ENCODE results near the gene MEF2B. TPM values are rescaled to one million over a fixed set of nuclear protein-coding genes. Genes with fewer than 3 reads are reported as not detected.
"Not testable (repeated sequence)": the region's sequence is repeated elsewhere in the genome, so short reads cannot be mapped to it uniquely, and the experiment has no call there.

MEF2B gene
- total and polyA plus RNA-seq, 7 experiments from 2014 or later = 0.27 to 6.4 (median 4.0) TPM; not detected in 1

DNA sequence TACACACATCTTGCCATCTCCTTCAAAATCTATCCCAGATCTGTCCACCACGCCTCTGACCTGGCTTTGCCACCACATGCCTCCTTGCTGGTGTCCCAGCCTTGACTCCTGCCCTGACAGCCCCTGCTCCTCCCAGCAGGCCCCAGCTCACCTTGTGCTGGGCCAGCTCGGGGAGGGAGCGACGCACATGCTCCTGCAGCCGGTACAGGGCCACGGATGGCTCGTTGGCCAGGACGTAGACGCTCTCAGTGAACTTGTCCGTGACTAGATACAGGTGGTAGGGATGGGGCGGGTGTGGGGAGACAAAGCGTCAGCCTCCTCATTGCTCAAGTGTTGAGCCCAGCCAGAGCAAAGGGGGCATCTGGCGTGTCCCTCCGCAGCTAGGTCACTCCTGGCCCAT lies 16.7 kb upstream of the MEF2B start:
- Histone ChIP-seq H3K27ac (ENCODE audit: low read depth, low read length) (no peak overlapping the region), H3K4me3 (ENCODE audit: low read length) (no peak overlapping the region), H3K36me3 (ENCODE audit: control insufficient read depth in 2 of 3, insufficient read depth in 3 of 3, low read length in 3 of 3) (peaks cover 0 to 36% (median 0%) of the 10 kb centered on the region in 3 experiments), H3K9me3 (ENCODE audit: control insufficient read depth in 2 of 3, low read length in 3 of 3) (no peaks in the 10 kb centered on the region), H3K4me1 (ENCODE audit: control insufficient read depth in 2 of 2, insufficient read depth in 2 of 2, low read length in 2 of 2) (peaks cover 13 to 22% of the 10 kb centered on the region in 2 donors), H3K27me3 (ENCODE audit: control insufficient read depth in 2 of 2, insufficient read depth in 2 of 2, low read length in 2 of 2) (no peaks in the 10 kb centered on the region)
- ChIA-PET CTCF (no interaction called here), POLR2A (no interaction called here)
- Mint-ChIP-seq H3K27me3 (no peaks in the 10 kb centered on the region), H3K4me3 (no peak overlapping the region), H3K9me3 (peaks cover 0 to 2% (median 0%) of the 10 kb centered on the region in 11 donors), H3K4me1 (peaks cover 20 to 49% (median 35%) of the 10 kb centered on the region in 7 donors), H3K36me3 (peaks cover 6 to 31% (median 9%) of the 10 kb centered on the region in 5 donors), H3K27ac (peak overlapping the region in 3 of 9 donors; percentile 44 to 71 (median 44))
- intact Hi-C loops (cut with micrococcal nuclease) = loop anchor here (1.0 to 2.0 kb wide), 2 partner anchors 39 to 304 kb away; no protein-coding TSS in a partner anchor
- no peak for ATAC-seq
- no peak for DNase-seq

DNA sequence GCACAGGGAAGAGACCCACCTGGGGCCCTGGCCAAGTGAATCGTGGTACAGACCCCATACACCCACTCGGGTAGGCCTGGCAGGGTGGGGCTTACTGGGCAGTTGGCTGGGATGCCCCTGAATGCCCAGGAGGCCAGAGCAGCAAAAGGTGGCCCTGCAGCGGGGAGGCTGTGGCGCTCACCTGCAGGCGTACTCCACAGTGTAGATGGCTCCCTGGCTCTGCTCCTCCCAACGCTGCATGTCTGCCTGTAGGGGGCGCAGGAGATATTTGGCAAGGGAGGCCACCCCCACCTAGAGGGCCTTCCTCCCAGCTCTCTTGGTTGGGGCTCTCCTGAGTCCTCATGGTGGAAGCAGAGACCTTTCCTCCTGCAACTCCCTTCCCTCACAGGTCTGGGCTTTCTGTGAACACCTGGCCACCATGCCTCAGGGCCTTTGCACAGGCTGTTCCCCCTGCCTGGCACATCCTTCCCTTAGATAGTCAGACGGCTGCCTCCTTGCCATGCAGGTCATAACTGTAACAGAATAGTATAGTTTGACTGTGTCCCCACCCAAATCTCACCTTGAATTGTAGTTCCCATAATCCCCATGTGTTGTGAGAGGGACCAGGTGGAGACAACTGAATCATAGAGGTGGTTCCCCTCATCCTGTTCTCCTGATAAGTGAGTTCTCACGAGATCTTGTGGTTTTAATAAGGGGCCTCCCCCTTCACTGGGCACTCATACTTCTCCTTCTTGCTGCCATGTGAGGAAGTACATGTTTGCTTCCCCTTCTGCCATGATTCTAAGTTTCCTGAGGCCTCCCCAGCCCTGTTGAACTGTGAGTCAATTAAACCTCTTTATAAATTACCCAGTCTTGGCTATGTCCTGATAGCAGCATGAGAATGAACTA lies 16.0 kb upstream of the MEF2B start:
- Mint-ChIP-seq H3K36me3 (peaks cover 6 to 35% (median 9%) of the 10 kb centered on the region in 5 donors), H3K27me3 (no peaks in the 10 kb centered on the region), H3K27ac (peak overlapping the region in 6 of 9 donors; percentile 22 to 74 (median 62)), H3K9me3 (peaks cover 0 to 2% (median 0%) of the 10 kb centered on the region in 11 donors), H3K4me1 (peaks cover 20 to 43% (median 30%) of the 10 kb centered on the region in 7 donors), H3K4me3 (no peak overlapping the region)
- Histone ChIP-seq H3K27ac (ENCODE audit: low read depth, low read length) (no peak overlapping the region), H3K9me3 (ENCODE audit: control insufficient read depth in 2 of 3, low read length in 3 of 3) (no peaks in the 10 kb centered on the region), H3K36me3 (ENCODE audit: control insufficient read depth in 2 of 3, insufficient read depth in 3 of 3, low read length in 3 of 3) (peaks cover 0 to 40% (median 0%) of the 10 kb centered on the region in 3 experiments), H3K27me3 (ENCODE audit: control insufficient read depth in 2 of 2, insufficient read depth in 2 of 2, low read length in 2 of 2) (no peaks in the 10 kb centered on the region), H3K4me3 (ENCODE audit: low read length) (no peak overlapping the region), H3K4me1 (ENCODE audit: control insufficient read depth in 2 of 2, insufficient read depth in 2 of 2, low read length in 2 of 2) (peaks cover 12 to 20% of the 10 kb centered on the region in 2 donors)
- ChIA-PET CTCF (interaction anchor here (1.3 kb wide), 1 partner anchor 39 kb away, joined by 5 read pairs; no protein-coding TSS in a partner anchor), POLR2A (no interaction called here)
- intact Hi-C loops (cut with micrococcal nuclease) = loop anchor here (1.0 to 2.0 kb wide), 2 partner anchors 39 to 305 kb away; no protein-coding TSS in a partner anchor
- ATAC-seq (peak; percentile 86), DNase-seq (peak; percentile 29 to 70 (median 58))

DNA sequence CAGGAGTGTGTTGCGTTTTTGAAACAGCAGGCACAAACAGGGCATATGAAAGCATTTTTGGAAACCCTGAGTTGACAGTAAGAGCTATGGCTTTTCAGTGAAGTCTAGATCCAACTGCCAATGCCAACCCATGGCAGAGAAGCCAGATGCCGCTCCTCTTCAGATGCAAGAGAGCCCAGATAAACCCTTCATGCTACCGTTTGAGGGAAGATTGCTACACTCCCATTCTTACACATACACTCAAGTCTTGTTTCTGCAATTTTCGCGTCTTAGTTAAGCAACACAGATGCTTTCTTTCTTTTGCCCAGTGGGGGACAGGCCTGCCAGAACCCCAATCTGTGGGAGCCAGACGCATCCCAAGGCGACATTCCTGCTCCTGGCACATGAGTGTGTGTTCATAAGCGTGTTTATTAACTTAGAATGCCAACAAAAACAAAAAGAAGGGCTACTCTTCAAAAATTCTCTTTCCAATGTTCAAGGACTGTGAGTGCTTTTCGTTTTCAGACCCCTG lies 11.5 kb upstream of the MEF2B start:
- Mint-ChIP-seq H3K36me3 (peaks cover 6 to 38% (median 10%) of the 10 kb centered on the region in 5 donors), H3K27ac (peak overlapping the region in 1 of 9 donors; percentile 38), H3K9me3 (peaks cover 0 to under 1% (median 0%) of the 10 kb centered on the region in 11 donors), H3K4me1 (peaks cover 6 to 12% (median 8%) of the 10 kb centered on the region in 7 donors), H3K4me3 (no peak overlapping the region), H3K27me3 (no peaks in the 10 kb centered on the region)
- H3K36me3 ChIP-seq (ENCODE audit: control insufficient read depth in 2 of 3, insufficient read depth in 3 of 3, low read length in 3 of 3) = peaks cover 0 to 76% (median 0%) of the 10 kb centered on the region in 3 experiments
- ATAC-seq (no peak), DNase-seq (no peak)
- ChIA-PET POLR2A (no interaction called here), CTCF (no interaction called here)
- no peak overlapping the region for H3K27ac ChIP-seq (ENCODE audit: low read depth, low read length)
- intact Hi-C loops (cut with micrococcal nuclease) = no loop called here
- no peak overlapping the region for H3K4me3 ChIP-seq (ENCODE audit: low read length)
- H3K9me3 ChIP-seq (ENCODE audit: control insufficient read depth in 2 of 3, low read length in 3 of 3) = no peaks in the 10 kb centered on the region
- no peaks in the 10 kb centered on the region for H3K4me1 ChIP-seq (ENCODE audit: control insufficient read depth in 2 of 2, insufficient read depth in 2 of 2, low read length in 2 of 2)
- no peaks in the 10 kb centered on the region for H3K27me3 ChIP-seq (ENCODE audit: control insufficient read depth in 2 of 2, insufficient read depth in 2 of 2, low read length in 2 of 2)

DNA sequence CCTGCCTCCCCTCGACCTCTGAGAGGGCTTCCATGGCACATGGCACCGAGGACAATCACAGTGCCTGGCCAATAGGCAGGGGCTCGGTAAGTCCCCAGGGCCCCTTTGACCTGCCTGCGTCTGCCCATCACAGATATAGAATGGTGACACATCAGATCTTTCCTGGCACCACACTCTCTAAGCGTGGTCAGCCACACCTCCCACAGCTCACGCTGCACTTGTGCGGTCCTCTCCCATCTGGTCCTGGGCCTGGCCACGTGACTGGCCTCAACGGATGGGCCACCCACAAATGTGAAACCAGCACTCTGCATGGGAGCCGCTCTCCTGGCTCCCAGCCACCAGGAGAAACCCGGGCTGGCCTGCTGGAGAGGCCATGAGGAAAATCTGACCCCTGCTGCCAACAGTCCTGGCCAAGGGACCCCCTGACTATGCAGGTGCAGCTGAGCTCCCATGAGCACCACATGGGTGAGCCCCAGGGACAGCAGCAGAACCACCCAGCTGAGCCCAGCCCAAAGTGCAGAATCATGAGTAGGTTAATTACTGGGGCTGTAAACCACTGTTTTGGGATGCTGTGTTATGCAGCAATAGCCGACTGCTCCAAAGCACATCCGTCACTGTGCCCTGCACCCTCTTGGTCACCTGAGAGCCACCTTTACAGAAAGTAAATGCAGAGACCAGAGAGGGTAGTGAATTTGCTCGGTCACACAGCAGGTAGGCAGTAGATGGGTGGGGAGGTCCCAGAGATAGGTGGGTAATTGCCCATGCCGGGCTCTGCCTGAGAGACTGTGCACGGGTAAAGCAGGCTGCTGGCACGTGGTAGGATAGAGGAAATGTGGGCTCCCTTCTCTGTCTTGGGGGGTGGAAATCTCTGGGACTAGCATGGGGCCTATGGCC lies 9.7 kb upstream of the MEF2B start:
- H3K27ac Mint-ChIP-seq = peak overlapping the region in 1 of 9 donors; percentile 19
- H3K36me3 ChIP-seq (ENCODE audit: control insufficient read depth in 2 of 3, insufficient read depth in 3 of 3, low read length in 3 of 3) = peaks cover 0 to 67% (median 0%) of the 10 kb centered on the region in 3 experiments
- no peak overlapping the region for H3K4me3 Mint-ChIP-seq
- no peaks in the 10 kb centered on the region for H3K9me3 Mint-ChIP-seq
- peaks cover 0 to 32% (median 9%) of the 10 kb centered on the region in 5 donors for H3K36me3 Mint-ChIP-seq
- peaks cover 0 to 6% (median 0%) of the 10 kb centered on the region in 7 donors for H3K4me1 Mint-ChIP-seq
- H3K4me1 ChIP-seq (ENCODE audit: control insufficient read depth in 2 of 2, insufficient read depth in 2 of 2, low read length in 2 of 2) = no peaks in the 10 kb centered on the region
- intact Hi-C loops (cut with micrococcal nuclease) = no loop called here
- no peak overlapping the region for H3K4me3 ChIP-seq (ENCODE audit: low read length)
- H3K27me3 ChIP-seq (ENCODE audit: control insufficient read depth in 2 of 2, insufficient read depth in 2 of 2, low read length in 2 of 2) = no peaks in the 10 kb centered on the region
- H3K9me3 ChIP-seq (ENCODE audit: control insufficient read depth in 2 of 3, low read length in 3 of 3) = no peaks in the 10 kb centered on the region
- no peak for ATAC-seq
- ChIA-PET CTCF (no interaction called here), POLR2A (no interaction called here)
- H3K27ac ChIP-seq (ENCODE audit: low read depth, low read length) = no peak overlapping the region
- H3K27me3 Mint-ChIP-seq = no peaks in the 10 kb centered on the region
- DNase-seq = no peak

DNA sequence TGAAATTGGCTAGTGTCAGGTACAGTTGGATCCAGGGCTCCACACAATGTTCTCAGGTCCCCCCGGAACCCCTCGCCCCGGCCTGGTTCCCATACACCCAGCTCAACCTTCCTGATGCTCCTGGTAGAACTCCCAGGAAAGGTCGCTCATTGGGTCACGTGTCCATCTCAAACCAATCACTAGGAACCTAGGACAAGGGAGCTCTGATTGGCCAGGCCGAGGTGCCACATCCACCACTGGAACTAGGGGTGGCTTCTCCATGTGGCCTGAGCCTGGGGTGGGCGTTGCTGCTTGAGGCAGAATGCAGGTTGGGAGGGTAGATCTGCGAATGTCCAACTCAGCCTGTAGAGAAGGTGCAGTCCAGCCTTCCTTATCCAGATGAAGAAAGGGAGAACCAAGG lies 6.9 kb upstream of the MEF2B start:
- Mint-ChIP-seq H3K4me3 (no peak overlapping the region), H3K27ac (no peak overlapping the region), H3K36me3 (peaks cover 0 to 23% (median 5%) of the 10 kb centered on the region in 5 donors), H3K27me3 (no peaks in the 10 kb centered on the region), H3K9me3 (no peaks in the 10 kb centered on the region), H3K4me1 (peaks cover 0 to 5% (median 0%) of the 10 kb centered on the region in 7 donors)
- Histone ChIP-seq H3K36me3 (ENCODE audit: control insufficient read depth in 2 of 3, insufficient read depth in 3 of 3, low read length in 3 of 3) (peaks cover 0 to 55% (median 0%) of the 10 kb centered on the region in 3 experiments), H3K27me3 (ENCODE audit: control insufficient read depth in 2 of 2, insufficient read depth in 2 of 2, low read length in 2 of 2) (no peaks in the 10 kb centered on the region), H3K27ac (ENCODE audit: low read depth, low read length) (no peak overlapping the region), H3K9me3 (ENCODE audit: control insufficient read depth in 2 of 3, low read length in 3 of 3) (no peaks in the 10 kb centered on the region), H3K4me1 (ENCODE audit: control insufficient read depth in 2 of 2, insufficient read depth in 2 of 2, low read length in 2 of 2) (no peaks in the 10 kb centered on the region), H3K4me3 (ENCODE audit: low read length) (no peak overlapping the region)
- DNase-seq (no peak), ATAC-seq (no peak)
- ChIA-PET CTCF (no interaction called here), POLR2A (no interaction called here)
- intact Hi-C loops (cut with micrococcal nuclease) = no loop called here

DNA sequence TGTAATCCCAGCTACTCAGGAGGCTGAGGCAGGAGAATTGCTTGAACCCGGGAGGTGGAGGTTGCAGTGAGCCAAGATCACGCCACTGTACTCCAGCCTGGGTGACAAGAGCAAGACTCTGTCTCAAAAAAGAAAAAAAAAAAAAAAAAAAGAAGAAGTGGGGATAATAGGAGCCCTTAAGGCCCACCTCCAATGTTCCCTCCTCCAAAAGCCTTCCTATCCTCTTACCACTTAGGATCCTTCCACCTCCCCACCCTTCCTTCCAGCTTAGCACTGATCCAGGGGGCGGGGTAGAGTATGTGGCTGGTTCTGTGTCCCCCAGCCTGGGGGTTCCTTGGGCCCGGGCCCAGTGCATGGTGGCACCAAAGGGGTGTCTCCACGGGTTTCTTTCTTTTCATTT lies 3.2 kb upstream of the MEF2B start:
- intact Hi-C loops (cut with micrococcal nuclease) = loop anchor here in 1 of 2 donors (1.0 to 5.0 kb wide), 2 partner anchors 36 to 120 kb away; partner anchors contain the start of gene TMEM161A
- H3K27ac ChIP-seq (ENCODE audit: low read depth, low read length); POLR2A ChIA-PET; H3K4me3 Mint-ChIP-seq; ATAC-seq; H3K27me3 ChIP-seq (ENCODE audit: control insufficient read depth in 2 of 2, insufficient read depth in 2 of 2, low read length in 2 of 2); H3K9me3 Mint-ChIP-seq; H3K27me3 Mint-ChIP-seq; H3K4me3 ChIP-seq (ENCODE audit: low read length); H3K4me1 ChIP-seq (ENCODE audit: control insufficient read depth in 2 of 2, insufficient read depth in 2 of 2, low read length in 2 of 2); H3K9me3 ChIP-seq (ENCODE audit: control insufficient read depth in 2 of 3, low read length in 3 of 3); DNase-seq; H3K27ac Mint-ChIP-seq: not testable (repeated sequence)
- CTCF ChIA-PET = interaction anchor here (1.1 to 1.5 kb wide), 2 partner anchors 125 to 264 kb away, joined by 4 read pairs; no protein-coding TSS in a partner anchor
- peaks cover 0 to 22% (median 0%) of the 10 kb centered on the region in 3 experiments for H3K36me3 ChIP-seq (ENCODE audit: control insufficient read depth in 2 of 3, insufficient read depth in 3 of 3, low read length in 3 of 3)
- peaks cover 14 to 20% (median 17%) of the 10 kb centered on the region in 7 donors for H3K4me1 Mint-ChIP-seq
- H3K36me3 Mint-ChIP-seq = peaks cover 0 to 11% (median 0%) of the 10 kb centered on the region in 5 donors

Data from naive thymus-derived CD4-positive, alpha-beta T cell (primary cell).